ENCODE data around the gene SSH2.

Gene SSH2

DNA sequence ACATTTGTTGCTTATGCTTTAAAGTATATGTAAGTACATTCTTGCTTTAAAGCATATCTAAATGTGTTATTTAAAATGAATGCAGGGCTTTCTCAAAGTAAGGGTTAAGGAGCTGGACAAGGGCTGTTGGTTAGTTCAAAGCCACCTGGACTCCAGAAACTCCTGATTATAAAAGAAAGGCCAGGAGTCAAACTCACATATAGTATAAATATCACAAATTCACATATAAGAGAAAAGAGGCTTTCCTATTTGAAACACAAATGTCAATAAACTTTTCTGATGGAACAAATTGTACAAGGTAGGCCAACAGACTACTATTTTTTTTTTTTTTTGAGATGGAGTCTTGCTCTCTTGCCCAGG, 222.8 kb downstream of the SSH2 start:
- no peaks in the 10 kb centered on the region for H3K27me3 ChIP-seq
- no peaks in the 10 kb centered on the region for H3K36me3 ChIP-seq
- H3K4me3 ChIP-seq (ENCODE audit: low read depth, low read length) = no peak overlapping the region
- peaks cover 21% of the 10 kb centered on the region for H3K4me1 ChIP-seq
- DNase-seq = no peak
- no peaks in the 10 kb centered on the region for H3K9me3 ChIP-seq
- TF ChIP-seq, protein P1, sequence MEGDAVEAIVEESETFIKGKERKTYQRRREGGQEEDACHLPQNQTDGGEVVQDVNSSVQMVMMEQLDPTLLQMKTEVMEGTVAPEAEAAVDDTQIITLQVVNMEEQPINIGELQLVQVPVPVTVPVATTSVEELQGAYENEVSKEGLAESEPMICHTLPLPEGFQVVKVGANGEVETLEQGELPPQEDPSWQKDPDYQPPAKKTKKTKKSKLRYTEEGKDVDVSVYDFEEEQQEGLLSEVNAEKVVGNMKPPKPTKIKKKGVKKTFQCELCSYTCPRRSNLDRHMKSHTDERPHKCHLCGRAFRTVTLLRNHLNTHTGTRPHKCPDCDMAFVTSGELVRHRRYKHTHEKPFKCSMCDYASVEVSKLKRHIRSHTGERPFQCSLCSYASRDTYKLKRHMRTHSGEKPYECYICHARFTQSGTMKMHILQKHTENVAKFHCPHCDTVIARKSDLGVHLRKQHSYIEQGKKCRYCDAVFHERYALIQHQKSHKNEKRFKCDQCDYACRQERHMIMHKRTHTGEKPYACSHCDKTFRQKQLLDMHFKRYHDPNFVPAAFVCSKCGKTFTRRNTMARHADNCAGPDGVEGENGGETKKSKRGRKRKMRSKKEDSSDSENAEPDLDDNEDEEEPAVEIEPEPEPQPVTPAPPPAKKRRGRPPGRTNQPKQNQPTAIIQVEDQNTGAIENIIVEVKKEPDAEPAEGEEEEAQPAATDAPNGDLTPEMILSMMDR (IDR thresholded peaks at IDR 0.05; ENCODE audit: low read depth, low read length) = no peak

DNA sequence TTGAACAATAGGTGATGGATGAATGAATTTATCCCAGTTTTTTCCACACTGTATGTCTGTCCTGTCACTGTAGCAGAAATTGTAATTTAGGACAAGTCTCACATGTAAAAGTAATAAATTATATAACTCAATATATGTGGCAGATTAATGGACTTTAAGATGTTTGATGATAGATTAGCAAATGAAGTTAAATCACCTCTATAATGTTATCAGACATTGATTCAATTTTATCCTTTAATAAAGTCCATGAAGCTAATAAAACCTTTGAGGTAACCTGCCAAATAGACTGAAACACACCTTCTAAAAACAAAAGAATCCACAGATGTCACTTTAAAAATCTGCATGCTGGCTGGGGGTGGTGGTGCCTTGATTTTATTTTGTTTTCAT, 224.0 kb downstream of the SSH2 start:
- no peaks in the 10 kb centered on the region for H3K9me3 ChIP-seq
- H3K4me3 ChIP-seq (ENCODE audit: low read depth, low read length) = no peak overlapping the region
- TF ChIP-seq, protein P1 (IDR thresholded peaks at IDR 0.05; ENCODE audit: low read depth, low read length) = no peak
- H3K27me3 ChIP-seq = no peaks in the 10 kb centered on the region
- peaks cover 12% of the 10 kb centered on the region; the same call in 1 of the 2 replicates for H3K4me1 ChIP-seq
- DNase-seq = no peak
- H3K36me3 ChIP-seq = 0 out of 2 replicates have a peak, but pooled peaks cover 2% of the 10 kb centered on the region

DNA sequence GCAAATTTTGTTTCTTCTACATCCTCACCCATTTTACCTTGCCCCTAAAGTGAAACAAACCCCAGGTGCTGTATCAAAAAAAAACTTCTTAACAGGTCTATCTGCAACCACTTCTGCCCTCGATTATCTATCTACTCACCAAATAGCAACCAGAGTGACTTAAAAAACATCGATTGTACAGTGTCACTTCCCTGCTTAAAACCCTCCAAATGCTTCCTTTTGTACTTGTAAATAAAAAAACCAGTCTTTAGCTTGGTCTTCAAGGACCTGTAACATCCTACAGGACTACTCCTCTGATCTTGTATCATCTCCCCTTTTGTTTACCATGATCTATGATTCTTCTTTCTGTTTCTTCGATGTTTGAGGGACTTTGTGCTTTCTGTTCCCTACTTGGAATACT, 224.6 kb downstream of the SSH2 start:
- Histone ChIP-seq H3K4me1 (peaks cover 9% of the 10 kb centered on the region; the same call in 1 of the 2 replicates), H3K9me3 (no peaks in the 10 kb centered on the region), H3K4me3 (ENCODE audit: low read depth, low read length) (no peak overlapping the region), H3K36me3 (0 out of 2 replicates have a peak, but pooled peaks cover 2% of the 10 kb centered on the region), H3K27me3 (no peaks in the 10 kb centered on the region)
- TF ChIP-seq, protein P1 (IDR thresholded peaks at IDR 0.05; ENCODE audit: low read depth, low read length) = no peak
- DNase-seq = no peak

DNA sequence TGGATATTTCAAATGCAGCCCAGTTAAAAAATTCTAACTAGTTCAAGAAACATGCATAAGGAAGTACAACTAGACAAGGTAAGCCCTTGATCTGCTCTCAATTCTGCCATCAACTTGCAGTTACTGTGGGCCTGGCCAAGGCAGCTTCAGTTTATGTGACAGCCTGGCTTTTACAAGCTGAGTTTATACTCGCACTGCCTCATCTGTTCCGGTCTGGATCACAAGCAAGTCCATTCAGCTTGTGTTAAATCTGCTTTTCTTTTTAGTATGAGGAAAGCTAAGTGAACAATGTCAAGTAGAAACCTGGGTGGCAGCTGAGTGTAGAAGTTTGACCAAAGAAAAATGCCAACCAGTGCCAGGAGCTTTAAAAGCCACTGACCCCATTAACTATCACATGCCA, 230.7 kb downstream of the SSH2 start:
- Histone ChIP-seq H3K36me3 (peaks cover 7% of the 10 kb centered on the region; the same call in 1 of the 2 replicates), H3K9me3 (no peaks in the 10 kb centered on the region), H3K4me1 (no peaks in the 10 kb centered on the region), H3K27me3 (no peaks in the 10 kb centered on the region), H3K4me3 (ENCODE audit: low read depth, low read length) (no peak overlapping the region)
- DNase-seq = no peak
- TF ChIP-seq, protein P1 (IDR thresholded peaks at IDR 0.05; ENCODE audit: low read depth, low read length) = no peak

DNA sequence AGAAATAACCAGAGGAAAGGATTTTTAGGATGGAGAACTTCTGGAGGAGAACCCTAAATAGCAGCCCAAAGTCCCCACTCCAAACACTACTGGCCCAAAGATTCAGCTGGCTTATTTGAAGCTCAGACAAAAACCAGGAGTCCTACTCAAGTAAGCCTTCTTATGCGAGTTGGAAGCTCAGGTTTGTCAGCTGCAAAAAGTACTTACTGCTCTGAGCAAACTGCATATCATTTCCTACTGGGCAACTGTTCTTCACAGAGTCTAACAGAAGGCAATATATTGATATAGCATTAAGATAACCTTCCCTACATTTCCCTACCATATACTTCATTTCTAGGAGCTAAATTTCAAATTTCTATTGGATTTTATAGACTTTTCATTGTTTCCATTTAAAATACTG, 231.2 kb downstream of the SSH2 start:
- Histone ChIP-seq H3K9me3 (no peaks in the 10 kb centered on the region), H3K4me1 (no peaks in the 10 kb centered on the region), H3K4me3 (ENCODE audit: low read depth, low read length) (no peak overlapping the region), H3K27me3 (no peaks in the 10 kb centered on the region), H3K36me3 (peaks cover 7% of the 10 kb centered on the region; the same call in 1 of the 2 replicates)
- no peak for DNase-seq
- TF ChIP-seq, protein P1 (IDR thresholded peaks at IDR 0.05; ENCODE audit: low read depth, low read length) = no peak

DNA sequence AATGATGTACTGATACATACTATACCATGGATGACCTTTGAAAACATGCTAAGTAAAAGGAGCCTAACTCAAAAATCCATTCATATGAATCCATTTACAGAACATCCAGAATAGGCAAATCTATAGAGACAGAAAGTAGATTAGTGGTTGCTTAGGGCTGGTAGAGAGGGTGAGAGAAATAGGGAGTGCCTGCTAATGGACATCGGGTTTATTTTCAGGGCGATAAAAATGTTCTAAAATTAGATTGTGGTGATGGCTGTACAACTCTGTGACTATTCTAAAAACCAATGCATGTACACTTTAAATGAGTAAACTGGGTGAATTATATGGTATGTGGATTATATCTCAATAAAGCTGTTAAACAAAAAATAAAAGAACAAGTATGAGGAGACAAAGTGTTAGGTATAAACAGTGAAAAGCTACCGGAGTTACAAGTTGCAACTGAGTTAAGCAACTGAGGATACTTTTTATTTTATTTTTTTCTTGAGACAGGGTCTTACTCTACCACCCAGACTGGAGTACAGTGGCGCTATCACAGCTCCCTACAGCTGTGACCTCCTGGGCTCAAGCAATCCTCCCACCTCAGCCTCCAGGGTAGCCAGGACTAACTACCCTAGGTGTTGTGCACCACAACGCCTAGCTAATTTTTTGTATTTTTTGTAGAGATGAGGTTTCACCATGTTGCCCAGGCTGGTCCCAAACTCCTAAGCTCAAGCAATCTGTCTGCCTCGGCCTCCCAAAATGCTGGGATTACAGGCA, 231.8 kb downstream of the SSH2 start:
- no peaks in the 10 kb centered on the region for H3K4me1 ChIP-seq
- H3K9me3 ChIP-seq = no peaks in the 10 kb centered on the region
- peaks cover 7% of the 10 kb centered on the region; the same call in 1 of the 2 replicates for H3K36me3 ChIP-seq
- DNase-seq = no peak
- TF ChIP-seq, protein P1 (IDR thresholded peaks at IDR 0.05; ENCODE audit: low read depth, low read length) = no peak
- no peaks in the 10 kb centered on the region for H3K27me3 ChIP-seq
- H3K4me3 ChIP-seq (ENCODE audit: low read depth, low read length) = no peak overlapping the region

Measured in BE2C (cell line).